LoVo (cell line): ENCODE measurements around the gene CD53.
"Not testable (repeated sequence)": the region's sequence is repeated elsewhere in the genome, so short reads cannot be mapped to it uniquely, and the experiment has no call there.

Experiments
- DNase-seq: peaks from one replicate; pipeline ENCODE4 v3.0.0-alpha.2; 2016; ENCODE audit warnings: low spot score

CD53 gene

GRCh38 chr1:110872745-110873720 is at the start of gene CD53:
Gene CD53 (plus strand): TSS chr1:110873148. CDS start chr1:110891409, 18,261 bp downstream.
- no peak for DNase-seq

- DNase-seq = no peak
These were observed 48.8 kb upstream of the CD53 start for GRCh38 chr1:110824192-110824591.

- DNase-seq = peak; percentile 54
These were observed 42.9 kb upstream of the CD53 start for GRCh38 chr1:110829955-110830553.

- DNase-seq = not testable (repeated sequence)
These were observed 39.2 kb upstream of the CD53 start for GRCh38 chr1:110833779-110834178.

- no peak for DNase-seq
These were observed 26.1 kb upstream of the CD53 start for GRCh38 chr1:110846861-110847260.

- no peak for DNase-seq
These were observed 22.8 kb upstream of the CD53 start for GRCh38 chr1:110850145-110850544.

- DNase-seq = no peak
These were observed 22.3 kb upstream of the CD53 start for GRCh38 chr1:110850627-110851026.

- DNase-seq = no peak
These were observed 19.8 kb upstream of the CD53 start for GRCh38 chr1:110853135-110853534.

- no peak for DNase-seq
These were observed 16.5 kb upstream of the CD53 start for GRCh38 chr1:110856410-110856809.

- DNase-seq = no peak
These were observed 14.7 kb upstream of the CD53 start for GRCh38 chr1:110857964-110858948.

GRCh38 chr1:110859062-110859461 is 13.9 kb upstream of the CD53 start:
- DNase-seq = no peak

GRCh38 chr1:110860174-110860573 is 12.8 kb upstream of the CD53 start:
- no peak for DNase-seq

GRCh38 chr1:110860620-110861019 is 12.3 kb upstream of the CD53 start:
- not testable (repeated sequence) for DNase-seq

- not testable (repeated sequence) for DNase-seq
These were observed 11.0 kb upstream of the CD53 start for GRCh38 chr1:110861942-110862341.

- DNase-seq = no peak
These were observed 8.7 kb upstream of the CD53 start for GRCh38 chr1:110864287-110864686.

- DNase-seq = no peak
These were observed 2.1 kb upstream of the CD53 start for GRCh38 chr1:110870721-110871388.

GRCh38 chr1:110872366-110872744 is 593 bp upstream of the CD53 start:
- DNase-seq = no peak

- no peak for DNase-seq
These were observed 908 bp downstream of the CD53 start for GRCh38 chr1:110873856-110874255.

- DNase-seq = no peak
These were observed 1.6 kb downstream of the CD53 start for GRCh38 chr1:110874324-110875215.

GRCh38 chr1:110875216-110875731 is 2.3 kb downstream of the CD53 start:
- no peak for DNase-seq
